HCT116 (cell line): ENCODE results near the gene ST14.

Experiments
- EGR1 ChIP-seq: IDR thresholded peaks from 2 replicates; pipeline ENCODE4 v1.6.1; 2012; ENCODE audit warnings: low read depth
- EZH2 ChIP-seq: fragments of 200-600 bp; sonication (generic); IDR thresholded peaks from 2 replicates; pipeline ENCODE4 v1.6.1; 2017; ENCODE audit warnings: antibody characterized with exemption, mixed run types
- EZH2phosphoT487 ChIP-seq: fragments of 200-600 bp; IDR thresholded peaks from 2 replicates; pipeline ENCODE4 v1.6.1; 2018; ENCODE audit warnings: antibody characterized with exemption, borderline replicate concordance
- FOSL1 ChIP-seq: IDR thresholded peaks from 2 replicates; pipeline ENCODE4 v1.6.1; 2012; ENCODE audit warnings: low read depth
- JUND ChIP-seq: IDR thresholded peaks from 2 replicates; pipeline ENCODE4 v1.6.1; 2012
- POLR2AphosphoS5 ChIP-seq: IDR thresholded peaks from 2 replicates; pipeline ENCODE4 v1.6.1; 2011; ENCODE audit warnings: mild to moderate bottlenecking, low read depth, low read length, moderate library complexity
- SP1 ChIP-seq: IDR thresholded peaks from 2 replicates; pipeline ENCODE4 v1.6.1; 2012; ENCODE audit warnings: low read depth
- SRF ChIP-seq: IDR thresholded peaks from 2 replicates; pipeline ENCODE4 v1.6.1; 2012; ENCODE audit warnings: low read depth
- YY1 ChIP-seq: IDR thresholded peaks from 2 replicates; pipeline ENCODE4 v1.6.1; 2011; ENCODE audit warnings: low read length, low read depth, moderate library complexity, mild to moderate bottlenecking; ENCODE audit not compliant: insufficient replicate concordance; ENCODE audit errors: extremely low read depth
- ZNF274 ChIP-seq: fragments of 200-500 bp; sonication (Bioruptor generic); IDR thresholded peaks from 2 replicates; pipeline ENCODE4 v1.6.1; 2014; ENCODE audit warnings: mild to moderate bottlenecking, low read depth, low read length, inconsistent platforms
- TF ChIP-seq, protein P1 (sequence below): IDR thresholded peaks from 2 replicates; pipeline ENCODE4 v1.6.1; 2012
- TF ChIP-seq, protein P2 (sequence below), 3 experiments: fragments of 200-600 bp in 1 of 3; sonication (generic) in 1 of 3; IDR thresholded peaks in 2 of 3; conservative IDR thresholded peaks in 1 of 3; 2 replicates each; pipeline ENCODE4 v1.5.1; 2012 to 2017; ENCODE audit warnings: low read depth in 2 of 3, low read length in 2 of 3, antibody characterized with exemption in 1 of 3, borderline replicate concordance in 1 of 3, control low read depth in 1 of 3, mild to moderate bottlenecking in 1 of 3, mixed read lengths in 1 of 3, mixed run types in 1 of 3, moderate library complexity in 1 of 3; ENCODE audit not compliant: insufficient read depth in 1 of 3

DNA sequence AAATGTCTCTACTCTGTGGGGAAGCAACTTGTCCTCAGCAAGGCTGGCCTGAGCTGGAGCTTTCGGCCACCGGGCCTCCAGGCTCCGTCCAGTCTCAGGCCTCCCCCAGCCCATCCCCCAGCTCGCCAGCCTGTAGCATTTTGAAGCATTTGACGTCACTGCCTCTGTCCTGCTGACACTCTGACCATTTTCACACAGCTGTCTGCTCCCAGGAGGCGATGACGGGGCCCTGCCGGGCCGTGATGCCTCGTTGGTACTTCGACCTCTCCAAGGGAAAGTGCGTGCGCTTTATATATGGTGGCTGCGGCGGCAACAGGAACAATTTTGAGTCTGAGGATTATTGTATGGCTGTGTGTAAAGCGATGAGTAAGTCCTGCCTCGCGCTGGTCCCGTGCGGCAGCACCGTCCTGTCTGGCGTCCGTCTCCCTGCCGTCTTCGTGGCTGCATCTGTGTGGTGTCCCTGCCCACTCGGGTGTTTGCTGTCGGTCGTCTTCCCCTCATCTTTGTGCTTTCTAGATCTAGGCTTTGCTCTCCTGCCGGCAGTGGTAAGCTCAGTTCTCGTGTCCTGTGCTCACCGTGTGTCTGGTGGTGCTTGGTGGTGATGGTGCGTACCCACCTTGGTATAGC is 36.1 kb upstream of the ST14 start:
- TF ChIP-seq FOSL1 (no peak), SRF (no peak), EZH2 (no peak), EGR1 (no peak), ZNF274 (no peak), SP1 (no peak), JUND (no peak), EZH2phosphoT487 (no peak), POLR2AphosphoS5 (no peak), YY1 (no peak)
- TF ChIP-seq, protein P1, sequence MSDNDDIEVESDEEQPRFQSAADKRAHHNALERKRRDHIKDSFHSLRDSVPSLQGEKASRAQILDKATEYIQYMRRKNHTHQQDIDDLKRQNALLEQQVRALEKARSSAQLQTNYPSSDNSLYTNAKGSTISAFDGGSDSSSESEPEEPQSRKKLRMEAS = no peak
- TF ChIP-seq, protein P2, sequence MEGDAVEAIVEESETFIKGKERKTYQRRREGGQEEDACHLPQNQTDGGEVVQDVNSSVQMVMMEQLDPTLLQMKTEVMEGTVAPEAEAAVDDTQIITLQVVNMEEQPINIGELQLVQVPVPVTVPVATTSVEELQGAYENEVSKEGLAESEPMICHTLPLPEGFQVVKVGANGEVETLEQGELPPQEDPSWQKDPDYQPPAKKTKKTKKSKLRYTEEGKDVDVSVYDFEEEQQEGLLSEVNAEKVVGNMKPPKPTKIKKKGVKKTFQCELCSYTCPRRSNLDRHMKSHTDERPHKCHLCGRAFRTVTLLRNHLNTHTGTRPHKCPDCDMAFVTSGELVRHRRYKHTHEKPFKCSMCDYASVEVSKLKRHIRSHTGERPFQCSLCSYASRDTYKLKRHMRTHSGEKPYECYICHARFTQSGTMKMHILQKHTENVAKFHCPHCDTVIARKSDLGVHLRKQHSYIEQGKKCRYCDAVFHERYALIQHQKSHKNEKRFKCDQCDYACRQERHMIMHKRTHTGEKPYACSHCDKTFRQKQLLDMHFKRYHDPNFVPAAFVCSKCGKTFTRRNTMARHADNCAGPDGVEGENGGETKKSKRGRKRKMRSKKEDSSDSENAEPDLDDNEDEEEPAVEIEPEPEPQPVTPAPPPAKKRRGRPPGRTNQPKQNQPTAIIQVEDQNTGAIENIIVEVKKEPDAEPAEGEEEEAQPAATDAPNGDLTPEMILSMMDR (IDR thresholded peaks at IDR 0.05 in 2 of 3, conservative IDR thresholded peaks at IDR 0.05 in 1 of 3; ENCODE audit: borderline replicate concordance in 1 of 3, insufficient read depth in 1 of 3, low read depth in 2 of 3, low read length in 2 of 3) = no peak
